Osteocyte (in vitro differentiated cells): ENCODE data around the gene CTNNA2. TPM values are rescaled to one million over a fixed set of nuclear protein-coding genes. Genes with fewer than 3 reads are reported as not detected.

Source experiments
- DNase-seq: peaks from one replicate; pipeline ENCODE4 v3.0.0; 2021; ENCODE audit warnings: mixed read lengths; ENCODE audit not compliant: unreplicated experiment; ENCODE audit errors: extremely low spot score
- H3K27ac Mint-ChIP-seq: one replicate; pipeline ENCODE4 v1.8.0; 2021; ENCODE audit warnings: mild to moderate bottlenecking, mixed read lengths; ENCODE audit not compliant: unreplicated experiment
- H3K27me3 Mint-ChIP-seq: one replicate; pipeline ENCODE4 v1.8.0; 2021; ENCODE audit warnings: mixed read lengths; ENCODE audit not compliant: unreplicated experiment
- H3K36me3 Mint-ChIP-seq: one replicate; pipeline ENCODE4 v1.8.0; 2021; ENCODE audit warnings: mixed read lengths; ENCODE audit not compliant: unreplicated experiment
- H3K4me1 Mint-ChIP-seq: one replicate; pipeline ENCODE4 v1.8.0; 2021; ENCODE audit warnings: mixed read lengths; ENCODE audit not compliant: unreplicated experiment
- H3K4me3 Mint-ChIP-seq: one replicate; pipeline ENCODE4 v1.8.0; 2021; ENCODE audit warnings: mild to moderate bottlenecking, moderate library complexity, mixed read lengths; ENCODE audit not compliant: unreplicated experiment
- H3K9me3 Mint-ChIP-seq: one replicate; pipeline ENCODE4 v1.8.0; 2021; ENCODE audit warnings: mixed read lengths; ENCODE audit not compliant: unreplicated experiment
- total RNA-seq: library from RNA; stranded (reverse); gene quantifications from 2 replicates; pipeline ENCODE4 v1.2.1, GENCODE V29; 2021
- TF ChIP-seq, protein P1 (sequence below): fragments of 200-600 bp; sonication (generic); IDR thresholded peaks from 2 replicates; pipeline ENCODE4 v1.5.0; 2021; ENCODE audit warnings: antibody characterized with exemption, mild to moderate bottlenecking, moderate library complexity

The CTNNA2 gene
- total RNA-seq, 1 donor from 2014 or later, result not detected

DNA sequence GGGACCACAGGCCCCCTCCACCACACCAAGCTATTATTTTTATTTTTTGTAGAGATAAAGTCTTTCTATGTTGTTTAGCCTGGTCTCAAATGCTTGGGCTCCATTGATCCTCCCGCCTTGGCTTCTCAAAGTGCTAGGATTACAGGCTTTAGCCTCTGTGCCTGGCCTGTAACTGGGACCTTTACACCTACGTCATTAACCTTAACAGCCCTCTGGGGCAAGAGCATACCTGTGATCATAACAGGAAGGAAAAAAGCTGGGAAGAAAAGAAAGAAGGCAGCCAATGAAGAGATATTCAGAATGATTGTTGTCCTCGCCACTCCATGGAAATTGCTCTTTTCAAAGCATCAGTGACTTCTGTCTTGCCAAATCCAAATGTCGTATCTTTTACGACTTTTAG, 453.5 kb downstream of the CTNNA2 start:
- Mint-ChIP-seq H3K27ac (no peak overlapping the region), H3K4me1 (no peaks in the 10 kb centered on the region), H3K9me3 (peaks cover 7% of the 10 kb centered on the region), H3K36me3 (no peaks in the 10 kb centered on the region), H3K4me3 (no peak overlapping the region), H3K27me3 (no peaks in the 10 kb centered on the region)
- TF ChIP-seq, protein P1, sequence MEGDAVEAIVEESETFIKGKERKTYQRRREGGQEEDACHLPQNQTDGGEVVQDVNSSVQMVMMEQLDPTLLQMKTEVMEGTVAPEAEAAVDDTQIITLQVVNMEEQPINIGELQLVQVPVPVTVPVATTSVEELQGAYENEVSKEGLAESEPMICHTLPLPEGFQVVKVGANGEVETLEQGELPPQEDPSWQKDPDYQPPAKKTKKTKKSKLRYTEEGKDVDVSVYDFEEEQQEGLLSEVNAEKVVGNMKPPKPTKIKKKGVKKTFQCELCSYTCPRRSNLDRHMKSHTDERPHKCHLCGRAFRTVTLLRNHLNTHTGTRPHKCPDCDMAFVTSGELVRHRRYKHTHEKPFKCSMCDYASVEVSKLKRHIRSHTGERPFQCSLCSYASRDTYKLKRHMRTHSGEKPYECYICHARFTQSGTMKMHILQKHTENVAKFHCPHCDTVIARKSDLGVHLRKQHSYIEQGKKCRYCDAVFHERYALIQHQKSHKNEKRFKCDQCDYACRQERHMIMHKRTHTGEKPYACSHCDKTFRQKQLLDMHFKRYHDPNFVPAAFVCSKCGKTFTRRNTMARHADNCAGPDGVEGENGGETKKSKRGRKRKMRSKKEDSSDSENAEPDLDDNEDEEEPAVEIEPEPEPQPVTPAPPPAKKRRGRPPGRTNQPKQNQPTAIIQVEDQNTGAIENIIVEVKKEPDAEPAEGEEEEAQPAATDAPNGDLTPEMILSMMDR, result no peak
- DNase-seq, result no peak

DNA sequence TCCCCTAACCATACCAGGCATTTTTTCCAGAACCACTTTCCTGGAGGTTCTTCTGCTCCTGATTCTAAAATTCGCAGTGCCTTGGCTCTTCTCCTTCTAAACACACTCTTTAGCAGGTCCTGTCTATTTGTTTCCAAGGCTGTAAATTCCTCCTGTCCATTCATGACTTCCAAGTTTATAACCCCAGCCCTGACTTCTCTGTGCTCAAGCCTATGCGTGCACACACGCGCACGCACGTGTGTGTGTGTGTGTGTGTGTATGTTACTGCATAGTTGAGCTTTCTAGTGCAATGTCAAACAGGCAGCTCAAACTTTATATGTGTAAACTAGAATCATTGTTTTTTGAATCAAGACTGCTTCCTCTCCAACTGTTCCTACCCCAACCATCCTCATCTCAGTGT, 454.0 kb downstream of the CTNNA2 start:
- Mint-ChIP-seq H3K4me1 (no peaks in the 10 kb centered on the region), H3K36me3 (no peaks in the 10 kb centered on the region), H3K9me3 (peaks cover 7% of the 10 kb centered on the region), H3K4me3 (no peak overlapping the region), H3K27ac (no peak overlapping the region), H3K27me3 (no peaks in the 10 kb centered on the region)
- TF ChIP-seq, protein P1, result no peak
- DNase-seq, result no peak

DNA sequence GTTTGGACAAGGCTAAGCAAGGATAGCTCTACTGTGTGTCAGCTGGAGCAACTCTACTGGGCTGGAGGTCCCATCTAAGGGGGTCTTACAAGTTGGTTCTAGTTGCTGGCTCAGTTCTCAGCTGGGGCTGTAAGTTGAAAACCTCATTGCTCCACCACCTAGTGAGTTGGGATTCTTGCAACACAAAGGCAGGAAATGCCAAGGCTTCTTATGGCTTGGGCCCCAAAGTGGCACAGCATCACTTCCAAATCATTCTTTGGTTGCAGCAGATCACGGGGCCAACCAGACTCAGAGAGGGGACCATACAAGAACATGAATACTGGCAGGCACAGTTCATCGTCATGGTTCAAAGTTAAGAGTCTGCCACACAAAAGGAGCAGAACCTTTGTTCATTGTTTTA, 459.0 kb downstream of the CTNNA2 start:
- Mint-ChIP-seq H3K27ac (no peak overlapping the region), H3K4me3 (no peak overlapping the region), H3K27me3 (no peaks in the 10 kb centered on the region), H3K36me3 (no peaks in the 10 kb centered on the region), H3K9me3 (peaks cover 24% of the 10 kb centered on the region), H3K4me1 (no peaks in the 10 kb centered on the region)
- TF ChIP-seq, protein P1, result no peak
- DNase-seq, result no peak

DNA sequence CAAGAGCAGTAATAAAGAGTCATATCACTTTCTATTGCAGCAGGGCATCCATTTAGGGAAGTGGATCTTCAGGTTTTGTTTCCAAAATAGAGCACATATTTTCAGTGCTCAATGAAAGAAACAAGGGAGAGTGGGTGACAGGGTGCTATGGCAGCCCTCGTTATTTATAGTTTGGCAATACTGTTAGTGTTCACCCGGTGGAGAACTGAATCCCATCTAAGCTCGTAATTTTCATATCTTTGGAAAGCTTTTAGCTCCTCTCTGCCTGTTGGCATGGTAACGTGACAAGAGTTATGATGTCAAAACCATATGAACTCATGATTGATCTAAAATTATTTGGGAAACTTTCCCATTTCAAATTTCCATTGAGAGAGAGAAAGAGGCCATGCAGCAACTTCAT, 459.8 kb downstream of the CTNNA2 start:
- H3K9me3 Mint-ChIP-seq, result peaks cover 24% of the 10 kb centered on the region
- H3K27me3 Mint-ChIP-seq, result no peaks in the 10 kb centered on the region
- H3K36me3 Mint-ChIP-seq, result no peaks in the 10 kb centered on the region
- no peaks in the 10 kb centered on the region for H3K4me1 Mint-ChIP-seq
- H3K4me3 Mint-ChIP-seq, result no peak overlapping the region
- H3K27ac Mint-ChIP-seq, result no peak overlapping the region
- DNase-seq, result no peak
- TF ChIP-seq, protein P1, result no peak

DNA sequence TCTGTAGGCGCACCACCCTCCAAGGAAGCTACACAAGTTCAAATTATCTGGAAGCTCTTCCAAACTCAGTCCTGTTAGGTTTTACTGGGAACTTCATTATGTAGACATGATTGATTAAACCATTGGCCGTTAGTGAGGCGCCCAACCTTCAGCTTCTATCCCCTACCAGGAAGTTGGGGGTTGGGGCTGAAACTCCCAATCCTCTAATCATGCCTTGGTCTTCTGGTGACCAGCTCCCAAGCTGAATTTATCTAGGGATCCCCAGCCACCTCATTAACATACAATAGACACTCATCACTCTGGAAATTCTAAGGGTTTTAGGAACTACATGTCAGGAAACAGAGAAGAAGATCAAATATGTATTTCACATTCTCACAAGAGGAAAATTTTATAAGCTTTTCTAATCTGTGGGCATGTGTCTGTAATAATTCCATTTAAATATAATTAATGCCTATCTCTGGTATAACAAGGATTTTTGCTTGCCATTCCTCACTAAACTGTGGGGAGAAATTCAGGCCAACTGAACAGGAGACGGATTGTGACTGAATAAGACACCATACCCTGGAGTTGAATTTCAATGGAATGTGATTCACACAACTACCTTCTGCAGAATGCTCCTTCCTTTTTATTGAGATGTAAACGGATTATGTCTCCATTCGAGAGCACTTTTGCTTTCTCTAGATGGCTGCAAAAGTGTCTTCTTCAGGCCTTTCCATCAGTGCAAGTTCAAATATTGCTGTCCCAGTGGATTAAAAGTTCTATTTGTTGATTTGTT, 463.1 kb downstream of the CTNNA2 start:
- Mint-ChIP-seq H3K4me3 (no peak overlapping the region), H3K9me3 (peaks cover 24% of the 10 kb centered on the region), H3K36me3 (no peaks in the 10 kb centered on the region), H3K27me3 (no peaks in the 10 kb centered on the region), H3K4me1 (no peaks in the 10 kb centered on the region), H3K27ac (no peak overlapping the region)
- DNase-seq, result no peak
- TF ChIP-seq, protein P1, result no peak
